ENCODE data around the gene WHRN.

WHRN gene

DNA sequence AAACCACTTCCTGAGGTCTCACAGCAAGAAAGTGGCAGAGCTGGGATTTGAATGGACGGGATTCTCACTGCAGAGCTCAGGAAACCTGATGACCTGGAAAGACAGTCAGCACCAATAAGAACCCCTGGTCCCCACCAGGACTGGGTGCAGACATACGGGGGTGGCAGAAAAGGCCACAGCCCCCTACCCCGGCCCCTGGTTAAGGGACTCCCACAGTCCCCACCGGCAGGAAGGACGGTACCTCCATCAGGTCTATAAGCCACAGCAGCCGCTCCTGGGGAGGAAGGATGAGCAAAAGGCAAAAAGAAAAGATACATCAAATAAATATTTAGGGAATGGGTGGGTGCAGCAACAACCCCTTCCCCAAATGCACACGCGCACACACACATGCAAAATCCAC is 85.5 kb downstream of the WHRN start:
- no peak for DNase-seq (ENCODE audit: low read depth in 2 of 2)

DNA sequence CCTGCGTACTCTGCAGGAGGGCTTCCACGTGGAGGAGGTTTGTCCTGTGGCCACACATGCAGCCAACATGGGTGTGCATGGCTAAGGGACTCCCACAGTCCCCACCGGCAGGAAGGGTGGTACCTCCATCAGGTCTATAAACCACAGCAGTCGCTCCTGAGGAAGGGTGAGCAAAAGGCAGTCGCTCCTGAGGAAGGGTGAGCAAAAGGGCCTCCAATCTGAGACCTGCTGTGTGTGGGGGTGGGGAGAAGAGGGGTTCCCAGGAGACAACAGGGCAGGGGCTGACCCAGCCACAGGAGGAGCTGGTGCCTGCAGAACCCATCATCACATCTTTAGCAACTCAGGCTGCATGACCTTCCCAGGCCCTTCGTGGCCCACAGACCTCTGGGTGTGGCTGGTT is 87.2 kb downstream of the WHRN start:
- no peak for DNase-seq (ENCODE audit: low read depth in 2 of 2)

DNA sequence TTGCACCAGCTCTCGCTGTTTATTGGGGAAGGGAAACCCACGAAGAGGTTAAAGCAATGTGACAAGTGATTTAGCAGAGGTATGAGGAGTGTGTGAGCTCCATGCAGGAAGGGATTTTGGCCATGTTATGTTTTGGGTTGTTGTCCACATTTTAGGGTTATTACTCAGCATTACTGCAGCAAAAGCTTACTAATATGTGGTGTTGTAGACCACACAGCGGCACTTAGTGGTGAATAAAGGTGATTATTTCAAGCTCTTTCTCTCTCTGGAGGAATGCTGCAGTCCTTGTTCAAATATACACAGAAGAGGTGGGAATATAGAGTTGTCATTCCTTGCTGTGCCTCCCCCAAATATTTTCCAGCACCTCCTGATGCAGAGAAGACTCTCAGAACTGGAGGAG is 87.8 kb downstream of the WHRN start:
- DNase-seq (ENCODE audit: low read depth in 2 of 2), result no peak

DNA sequence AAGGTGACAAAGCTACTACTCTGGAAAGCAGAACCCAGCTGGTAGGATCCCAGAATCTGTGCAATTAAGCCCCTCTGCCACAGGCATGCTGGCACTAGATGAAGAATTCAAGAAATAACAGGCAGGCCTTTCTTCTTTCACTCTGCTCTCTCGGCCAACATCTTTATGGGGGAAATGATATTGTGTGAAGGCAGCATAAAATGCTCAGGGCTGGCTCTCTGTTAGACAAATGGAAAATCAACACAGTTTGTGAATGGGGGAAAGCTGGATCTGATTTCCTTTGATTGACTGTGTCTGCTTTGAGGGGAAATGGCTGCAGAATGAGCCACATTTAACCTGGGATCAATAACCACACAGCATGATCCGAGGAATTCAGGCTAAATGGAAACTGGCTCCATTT is 88.4 kb downstream of the WHRN start:
- DNase-seq (ENCODE audit: low read depth in 2 of 2), result no peak

DNA sequence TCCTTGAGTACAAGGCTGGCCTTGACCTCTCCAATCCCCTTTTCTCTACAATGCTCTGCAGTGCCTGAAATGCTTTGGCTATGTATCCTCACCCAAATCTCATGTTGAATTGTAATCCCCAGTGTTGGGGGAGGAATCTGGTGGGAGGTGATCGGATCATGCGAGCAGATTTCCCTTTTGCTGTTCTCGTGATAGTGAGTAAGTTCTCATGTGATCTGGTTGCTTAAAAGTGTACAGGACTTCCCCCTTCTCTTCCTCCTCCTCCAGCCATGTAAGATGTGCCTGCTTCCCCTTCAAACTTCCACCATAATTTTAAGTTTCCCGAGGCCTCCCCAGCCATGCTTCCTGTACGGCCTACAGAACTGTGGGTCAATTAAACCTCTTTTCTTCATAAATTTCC is 89.0 kb downstream of the WHRN start:
- no peak for DNase-seq (ENCODE audit: low read depth in 2 of 2)

DNA sequence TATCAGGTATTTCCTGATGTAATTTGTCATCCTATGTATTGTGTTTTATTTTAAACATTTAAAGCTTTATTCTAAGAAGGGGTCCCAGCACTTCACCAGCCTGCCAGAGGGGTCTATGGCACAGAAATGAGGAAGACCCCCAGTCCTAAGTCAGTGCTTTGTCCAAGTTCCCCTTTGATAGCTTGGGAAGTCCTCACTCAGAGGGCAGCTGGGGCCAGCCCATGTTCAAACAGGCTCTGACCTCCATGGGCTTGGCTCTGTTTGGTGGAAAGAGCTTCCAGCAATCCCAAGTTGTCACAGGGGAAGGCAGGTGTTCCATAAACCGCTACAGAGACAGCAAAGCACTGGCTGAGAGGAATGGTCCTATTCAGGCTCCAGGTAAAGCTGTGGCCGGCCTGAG is 90.9 kb downstream of the WHRN start:
- DNase-seq (ENCODE audit: low read depth in 2 of 2), result no peak

DNA sequence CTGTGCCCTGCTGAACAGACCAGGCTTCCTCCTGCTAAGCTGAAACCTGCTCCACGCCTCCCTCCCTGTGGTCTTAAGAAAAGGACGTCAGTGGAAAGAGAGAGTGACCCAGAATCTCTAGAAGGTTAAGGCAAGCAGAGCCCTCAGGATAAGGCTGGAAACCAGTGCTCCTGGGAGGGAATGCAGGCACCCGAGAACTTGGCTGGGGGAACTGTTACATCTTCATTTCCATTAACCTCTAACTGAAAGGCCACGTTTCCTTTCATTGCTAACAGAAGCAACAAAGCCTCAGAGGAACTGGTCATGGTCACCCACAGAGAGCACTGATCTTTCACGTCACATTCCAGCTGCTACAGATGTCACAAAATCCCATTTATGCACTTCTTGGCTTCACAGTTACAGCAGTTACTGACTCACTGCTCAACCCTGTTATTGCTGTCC is 91.4 kb downstream of the WHRN start:
- DNase-seq (ENCODE audit: low read depth in 2 of 2), result no peak

DNA sequence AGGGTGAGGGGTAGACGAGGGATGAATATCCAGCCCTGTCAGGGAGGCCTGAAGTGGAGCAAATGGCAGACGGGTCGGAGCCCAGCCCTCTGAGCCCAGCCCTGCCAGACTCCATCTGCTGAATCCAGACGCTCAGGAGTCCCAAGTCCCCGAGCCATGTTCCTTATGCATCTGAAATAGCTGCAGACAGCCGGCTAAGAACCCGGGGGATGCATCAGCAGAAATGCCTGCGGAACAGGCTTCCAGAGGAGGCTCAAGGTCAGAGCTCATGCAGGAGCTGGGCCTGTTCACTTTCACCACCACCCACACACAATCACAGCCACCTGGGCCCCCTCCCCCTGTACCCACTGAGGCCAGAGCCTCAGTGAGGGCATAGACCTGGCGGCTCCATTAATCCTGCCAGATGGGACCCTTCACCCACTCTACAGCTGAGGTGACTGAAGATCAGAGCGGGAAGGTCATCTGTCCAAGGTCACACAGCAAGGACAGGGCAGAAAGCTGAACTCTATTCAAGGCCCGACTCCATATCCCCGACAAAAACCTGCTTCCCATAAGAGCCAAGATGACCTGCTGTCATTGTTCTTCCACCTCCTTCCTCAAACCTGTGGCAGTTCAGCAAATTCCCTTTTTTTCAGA is 93.1 kb downstream of the WHRN start:
- DNase-seq (ENCODE audit: low read depth in 2 of 2), result no peak

DNA sequence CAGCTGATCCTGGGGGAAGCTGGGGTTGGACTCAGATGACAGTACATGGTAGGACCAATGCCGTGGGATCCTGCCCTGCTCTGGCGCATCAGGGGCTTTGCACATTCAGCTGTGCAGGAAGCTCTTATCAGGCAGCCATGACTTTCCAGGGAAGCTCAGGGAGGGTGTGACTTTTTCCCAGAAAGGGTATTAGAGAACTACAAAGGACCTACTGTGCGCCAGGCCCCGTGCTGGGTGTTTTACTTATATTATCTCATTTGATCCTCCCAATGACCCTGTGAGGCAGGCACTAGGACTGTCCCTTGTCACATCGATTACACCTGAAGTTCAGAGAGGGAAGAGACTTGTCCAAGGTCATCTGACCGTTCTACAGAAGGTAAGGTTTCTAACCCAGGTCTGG is 93.8 kb downstream of the WHRN start:
- DNase-seq (ENCODE audit: low read depth in 2 of 2), result no peak

DNA sequence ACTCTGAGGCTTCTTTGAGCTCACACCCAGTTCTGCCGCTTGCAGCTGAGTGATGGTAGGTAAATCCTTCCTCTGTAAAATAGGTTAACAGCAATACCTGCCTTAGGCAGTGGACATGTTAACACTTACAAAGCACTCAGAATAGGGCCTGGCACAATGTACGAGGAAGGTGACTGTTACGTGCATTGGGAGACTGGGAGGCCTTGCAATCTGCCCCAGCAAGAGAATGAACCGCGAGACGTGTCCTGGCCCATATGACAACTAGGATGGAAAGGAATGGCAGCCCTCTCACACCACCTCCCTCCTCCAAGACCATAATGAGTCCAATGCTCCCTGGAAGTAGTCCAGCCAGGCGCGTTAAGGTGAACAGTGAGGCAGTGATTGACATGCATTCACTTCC is 94.4 kb downstream of the WHRN start:
- DNase-seq (ENCODE audit: low read depth in 2 of 2), result no peak

DNA sequence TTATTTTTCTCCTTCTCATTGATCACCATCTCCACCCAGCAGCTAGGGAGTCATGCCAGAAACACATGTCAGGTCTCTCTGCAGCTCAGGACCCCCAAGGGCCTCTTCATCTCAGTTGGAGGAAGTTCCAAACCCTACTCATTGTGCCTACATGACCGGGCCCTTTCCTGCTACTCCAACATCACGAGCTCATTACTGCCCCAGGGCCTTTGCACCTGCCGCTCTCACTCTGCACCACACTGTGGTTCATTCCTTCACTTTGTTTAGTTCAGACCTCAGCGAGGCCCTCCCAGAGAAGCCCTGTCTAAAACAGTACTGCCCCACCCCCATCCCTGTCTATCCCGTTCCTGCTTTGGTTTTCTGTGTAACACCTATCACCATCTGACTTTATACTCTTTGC is 95.4 kb downstream of the WHRN start:
- DNase-seq (ENCODE audit: low read depth in 2 of 2), result no peak

DNA sequence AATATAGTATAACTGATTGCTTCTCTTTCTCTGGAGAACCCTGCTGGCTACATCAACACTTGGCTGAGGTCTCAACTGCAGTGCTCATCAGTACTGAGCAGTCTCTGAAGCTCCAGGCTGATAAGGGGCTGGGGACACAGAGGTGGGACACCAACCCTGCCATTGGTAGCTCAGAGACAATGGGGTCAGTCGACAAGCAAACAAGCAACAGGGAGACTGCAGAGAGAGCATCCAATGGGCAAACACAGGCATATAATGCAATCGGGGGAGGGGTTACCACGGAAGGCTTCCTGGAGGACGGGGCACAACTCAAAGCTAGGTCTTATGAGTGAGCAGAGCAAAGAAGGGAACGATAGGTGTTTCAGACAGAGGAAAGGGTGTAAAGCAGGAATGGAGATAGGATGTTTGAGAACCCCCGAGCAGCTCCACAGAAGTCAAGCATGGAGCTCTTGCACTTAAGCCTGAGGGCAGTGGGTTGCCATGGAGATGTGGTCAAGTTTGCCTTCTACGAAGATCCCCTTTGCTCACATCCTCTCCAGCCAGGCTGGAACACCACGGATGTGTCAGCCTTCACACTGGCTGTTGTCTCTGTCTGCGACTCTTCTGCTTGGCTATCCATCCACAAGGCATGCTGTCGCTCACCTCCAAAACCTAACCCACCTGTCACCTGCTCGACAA is 96.0 kb downstream of the WHRN start:
- DNase-seq (ENCODE audit: low read depth in 2 of 2), result no peak

DNA sequence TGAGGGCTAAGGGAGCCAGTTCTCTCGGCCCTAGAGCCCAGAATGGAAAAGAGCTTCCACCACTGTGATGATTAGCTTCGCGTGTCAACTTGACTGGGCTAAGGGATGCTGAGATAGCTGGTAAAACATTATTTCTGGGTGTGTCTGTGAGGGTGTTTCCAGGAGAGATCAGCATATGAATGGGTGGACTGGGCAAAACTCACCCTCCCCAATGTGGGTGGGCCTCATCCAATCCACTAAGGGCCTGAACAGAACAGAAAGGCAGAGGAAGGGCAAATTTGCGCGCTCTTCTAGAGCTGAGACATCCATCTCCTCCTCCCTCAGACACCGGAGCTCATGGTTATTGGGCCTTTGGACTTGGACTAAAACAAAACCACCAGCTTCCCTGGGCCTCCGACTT is 96.6 kb downstream of the WHRN start:
- no peak for DNase-seq (ENCODE audit: low read depth in 2 of 2)

DNA sequence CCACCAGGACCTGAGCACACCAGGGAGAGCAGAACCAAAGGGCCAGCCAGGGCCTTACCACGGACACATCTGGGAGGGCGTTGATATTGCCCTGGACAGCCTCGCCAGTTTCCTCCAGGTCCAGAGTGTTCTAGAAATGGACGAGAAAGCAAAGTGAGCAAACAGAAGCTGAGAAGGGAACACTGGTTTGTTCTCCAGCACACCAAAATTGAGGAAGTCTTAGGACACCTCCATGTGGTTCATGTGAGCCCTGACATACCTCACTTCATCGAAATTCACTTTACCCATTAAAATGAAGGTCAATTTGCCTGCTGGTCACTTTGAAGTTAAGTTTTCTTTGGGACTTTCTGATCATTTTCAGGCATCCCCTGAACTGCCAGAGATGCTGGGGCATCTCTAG is 97.4 kb downstream of the WHRN start:
- DNase-seq (ENCODE audit: low read depth in 2 of 2), result no peak

DNA sequence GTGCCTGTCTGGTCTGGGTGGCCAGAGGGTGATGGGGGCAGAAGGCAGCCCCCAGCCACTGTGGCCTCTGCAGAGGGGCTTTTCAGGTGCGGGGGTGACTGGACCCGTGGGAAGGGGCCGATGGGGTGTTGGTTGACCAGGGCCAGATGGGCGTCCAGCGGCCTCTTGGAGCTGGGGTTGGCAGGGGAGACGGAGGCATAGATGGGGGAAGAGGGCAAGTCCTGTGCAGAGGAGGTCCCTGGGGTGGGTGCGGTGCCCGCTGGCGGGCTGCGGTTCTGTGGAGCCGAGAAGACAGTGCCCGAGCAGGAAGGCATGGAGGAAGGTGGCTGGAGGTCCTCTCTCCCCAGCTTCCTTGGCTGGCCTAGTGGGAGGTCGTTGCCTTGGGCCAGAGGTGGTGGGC is 98.8 kb downstream of the WHRN start:
- DNase-seq (ENCODE audit: low read depth in 2 of 2), result no peak

DNA sequence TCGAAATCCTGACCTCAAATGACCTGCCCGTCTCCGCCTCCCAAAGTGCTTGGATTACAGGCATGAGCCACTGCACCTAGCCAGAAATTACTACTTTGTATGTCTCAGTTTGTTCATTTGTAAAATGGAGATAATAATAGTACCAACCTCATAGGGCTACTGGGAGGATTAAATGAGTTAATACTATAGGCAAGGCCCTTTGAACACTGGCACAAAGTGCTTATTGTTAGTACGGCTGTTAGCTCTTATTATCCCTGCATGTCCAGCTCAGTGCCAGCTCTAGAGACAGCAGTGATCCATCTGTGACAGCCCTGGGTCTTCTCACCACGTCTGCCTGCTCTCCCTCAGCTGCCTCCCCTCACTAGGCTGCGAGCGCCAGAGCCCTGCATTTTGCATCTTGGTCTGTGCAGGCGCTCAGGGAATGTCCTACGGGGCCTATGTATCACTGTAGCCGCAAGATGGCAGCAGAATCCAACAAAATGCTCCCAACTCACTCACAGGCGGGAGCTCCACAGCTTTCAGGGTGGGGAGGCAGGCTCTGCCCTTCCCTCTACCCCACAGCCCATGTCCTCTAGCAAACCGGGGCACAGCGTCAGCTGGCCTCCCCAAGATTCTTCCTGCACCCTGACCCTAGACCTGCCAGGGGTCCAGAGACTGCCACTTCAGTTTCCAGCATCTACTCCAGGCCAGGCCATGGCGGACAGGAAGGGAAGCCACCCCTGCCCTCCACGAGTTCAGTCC is 99.8 kb downstream of the WHRN start:
- peak; percentile 56 to 73 for DNase-seq (ENCODE audit: low read depth in 2 of 2)

DNA sequence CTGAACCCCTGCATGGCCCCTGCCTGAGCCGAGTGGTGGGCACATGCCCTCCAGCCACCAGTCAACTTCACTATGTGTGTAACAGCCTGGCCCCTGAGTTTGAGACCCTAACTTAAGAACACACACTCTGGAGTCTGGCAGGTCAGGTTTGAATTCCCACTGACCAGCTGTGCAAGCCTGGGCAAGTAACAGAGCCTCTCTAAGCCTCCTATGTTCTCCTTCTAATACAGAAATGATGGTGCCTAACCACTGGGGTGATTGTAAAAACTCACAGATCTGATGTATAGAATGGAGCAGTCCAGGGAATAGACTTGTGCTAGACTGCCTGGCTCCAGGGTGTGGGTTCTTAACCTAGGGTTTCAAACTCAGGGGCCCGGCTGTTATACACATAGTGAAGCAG is 100.7 kb downstream of the WHRN start:
- DNase-seq (ENCODE audit: low read depth in 2 of 2), result no peak

DNA sequence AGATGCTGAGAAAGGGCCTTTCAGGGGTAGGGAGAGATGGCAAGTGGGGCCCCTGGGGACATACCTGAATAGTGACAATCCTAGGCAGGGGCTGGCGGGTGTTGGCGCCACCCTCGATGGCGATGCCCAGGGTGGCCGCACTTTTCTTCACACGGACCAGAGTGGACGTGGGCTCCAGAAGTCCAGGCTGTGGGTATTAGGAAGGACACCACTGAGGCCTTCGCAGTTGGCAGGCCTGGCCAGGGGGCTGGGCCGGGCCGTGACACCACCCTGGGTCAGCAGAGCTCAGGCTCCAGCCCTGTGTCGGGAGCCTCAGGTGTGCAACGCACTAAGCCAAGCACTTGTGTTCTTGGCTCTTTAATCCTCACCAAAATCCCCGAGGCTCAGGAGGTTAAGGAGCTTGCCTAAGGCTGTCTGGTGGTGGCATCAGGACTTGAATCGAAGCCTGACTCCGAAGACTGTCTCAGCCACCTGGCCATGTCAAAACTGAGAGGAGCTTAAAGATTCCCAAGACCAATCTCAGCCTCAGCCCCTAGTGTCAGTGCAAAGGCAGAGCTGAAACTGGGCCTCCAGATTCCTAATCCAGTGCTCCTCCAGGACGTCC is 102.0 kb downstream of the WHRN start:
- no peak for DNase-seq (ENCODE audit: low read depth in 2 of 2)

DNA sequence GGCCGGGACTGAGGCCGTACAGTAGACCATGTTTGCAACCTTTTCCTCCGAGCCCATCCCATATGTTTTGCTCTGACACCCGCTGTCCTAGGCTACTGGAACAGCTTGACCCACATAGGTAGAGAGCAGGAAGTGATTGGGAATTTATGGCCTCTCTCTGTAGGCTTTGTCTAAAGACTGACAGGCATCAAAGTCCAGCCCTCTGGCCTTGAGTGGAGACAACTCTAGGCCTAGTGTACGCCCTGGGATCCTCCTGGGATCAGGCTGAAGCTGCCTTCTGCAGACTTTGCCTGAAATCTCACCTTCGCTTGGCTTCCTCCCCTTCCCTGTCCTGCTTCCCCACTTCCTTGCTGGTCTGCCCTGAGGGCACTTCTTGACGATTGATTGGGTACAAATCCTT is 103.9 kb downstream of the WHRN start:
- DNase-seq (ENCODE audit: low read depth in 2 of 2), result no peak

DNA sequence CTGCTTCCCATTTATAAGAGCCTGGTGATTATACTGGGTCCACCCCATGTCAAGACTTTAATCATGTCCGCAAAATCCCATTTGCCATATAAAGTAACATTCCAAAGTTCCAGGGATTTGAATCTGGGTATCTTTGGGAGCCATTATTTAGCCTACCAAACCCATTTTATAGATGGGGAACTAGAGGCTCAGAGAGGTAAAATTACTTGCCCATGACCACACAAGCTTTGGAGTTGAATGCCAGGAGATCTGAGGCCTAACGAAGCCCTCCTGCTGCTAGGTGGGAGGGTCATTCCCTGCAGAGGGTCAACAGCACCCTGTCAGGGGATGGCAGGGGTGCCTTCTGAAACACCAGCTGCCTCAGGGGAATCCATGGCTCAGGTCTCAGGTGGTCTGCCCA is 104.5 kb downstream of the WHRN start:
- no peak for DNase-seq (ENCODE audit: low read depth in 2 of 2)

DNA sequence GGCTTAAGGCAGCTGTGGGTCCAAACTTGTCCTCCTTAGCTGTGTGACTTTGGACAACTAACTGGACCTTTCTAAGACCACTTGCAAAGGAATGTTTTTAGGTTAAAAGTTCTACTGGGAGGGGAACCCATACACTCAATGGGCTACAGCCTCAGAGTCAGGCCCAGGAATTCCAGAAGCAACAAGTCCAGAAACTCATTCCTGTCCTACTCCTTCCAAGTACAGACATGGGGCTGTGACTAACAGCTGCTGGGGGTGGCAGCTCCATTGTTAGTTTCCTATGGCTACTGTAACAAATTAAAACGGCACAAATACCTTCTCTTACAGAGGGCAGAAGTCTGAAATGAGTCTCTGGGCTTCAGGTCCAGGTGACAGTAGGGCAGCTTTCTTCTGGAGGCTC is 105.1 kb downstream of the WHRN start:
- no peak for DNase-seq (ENCODE audit: low read depth in 2 of 2)

DNA sequence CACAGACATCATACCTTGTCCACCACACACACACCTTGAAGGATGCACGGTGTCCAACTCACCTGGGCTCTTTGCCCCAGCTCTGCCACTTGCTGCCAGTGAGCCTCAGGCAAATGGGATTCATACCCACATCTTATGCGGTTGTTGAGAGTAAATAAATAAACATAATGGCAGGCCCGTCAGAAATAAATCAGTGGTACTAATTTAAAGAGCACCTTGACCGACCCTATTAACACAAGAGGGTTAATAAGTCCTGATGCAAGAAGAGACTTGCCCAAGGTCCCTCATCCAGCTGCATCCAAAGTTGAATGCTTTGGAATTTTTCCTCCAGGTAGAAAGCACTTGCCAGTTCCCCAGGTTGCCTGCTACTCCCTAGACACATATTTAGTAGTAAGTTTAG is 105.9 kb downstream of the WHRN start:
- DNase-seq (ENCODE audit: low read depth in 2 of 2), result no peak

All from stimulated activated CD4-positive, alpha-beta T cell treated with anti-CD3 and anti-CD28 coated beads, Interleukin-15, amount 100 ng/mL, for 48 hours (primary cell).